Hepatocyte (in vitro differentiated cells): ENCODE results near the gene LRRC4C. TPM values are rescaled to one million over a fixed set of nuclear protein-coding genes. Genes with fewer than 3 reads are reported as not detected.

Experiments used
- DNase-seq: peaks from one replicate; pipeline ENCODE4 v3.0.0-alpha.2; 2016; ENCODE audit warnings: low spot score
- H2AFZ ChIP-seq: fragments of 200-600 bp; sonication (generic); 2 replicates; pipeline ENCODE4 v1.6.0; 2016; ENCODE audit warnings: antibody characterized with exemption, mild to moderate bottlenecking
- H3K27ac ChIP-seq: fragments of 200-600 bp; sonication (generic); 2 replicates; pipeline ENCODE4 v1.5.1; 2016; ENCODE audit warnings: mild to moderate bottlenecking
- H3K27me3 ChIP-seq: fragments of 200-600 bp; sonication (generic); 2 replicates; pipeline ENCODE4 v1.6.1; 2016
- H3K36me3 ChIP-seq: fragments of 200-600 bp; sonication (generic); replicated peaks from 2 replicates; pipeline ENCODE4 v1.5.1; 2016; ENCODE audit warnings: low read depth; ENCODE audit not compliant: insufficient read depth
- H3K4me1 ChIP-seq: fragments of 200-600 bp; sonication (generic); 2 replicates; pipeline ENCODE4 v1.5.1; 2016; ENCODE audit warnings: mild to moderate bottlenecking, moderate library complexity; ENCODE audit not compliant: insufficient read depth
- H3K4me2 ChIP-seq: fragments of 200-600 bp; sonication (generic); 2 replicates; pipeline ENCODE4 v1.6.0; 2016
- H3K4me3 ChIP-seq: fragments of 200-600 bp; sonication (generic); 2 replicates; pipeline ENCODE4 v1.5.1; 2016; ENCODE audit warnings: mild to moderate bottlenecking
- H3K79me2 ChIP-seq: fragments of 200-600 bp; sonication (generic); 2 replicates; pipeline ENCODE4 v1.6.0; 2017; ENCODE audit warnings: mild to moderate bottlenecking
- H3K9me2 ChIP-seq: fragments of 200-600 bp; sonication (generic); replicated peaks from 2 replicates; pipeline ENCODE4 v1.6.0; 2017; ENCODE audit warnings: mild to moderate bottlenecking; ENCODE audit not compliant: insufficient read depth
- H3K9me3 ChIP-seq: fragments of 200-600 bp; sonication (generic); 2 replicates; pipeline ENCODE4 v1.5.1; 2016; ENCODE audit warnings: low read depth, mild to moderate bottlenecking
- H4K20me1 ChIP-seq: fragments of 200-600 bp; sonication (generic); 2 replicates; pipeline ENCODE4 v1.6.0; 2016; ENCODE audit warnings: mild to moderate bottlenecking; ENCODE audit not compliant: insufficient read depth, poor library complexity, severe bottlenecking
- CTCF ChIP-seq: fragments of 200-600 bp; sonication (generic); IDR thresholded peaks from 2 replicates; pipeline ENCODE4 v1.5.1; 2016; ENCODE audit warnings: antibody characterized with exemption, mild to moderate bottlenecking; ENCODE audit not compliant: poor library complexity
- EZH2 ChIP-seq: fragments of 200-600 bp; sonication (generic); IDR thresholded peaks from 2 replicates; pipeline ENCODE4 v1.6.1; 2016; ENCODE audit warnings: antibody characterized with exemption, mild to moderate bottlenecking, borderline replicate concordance
- EZH2phosphoT487 ChIP-seq: fragments of 200-600 bp; sonication (generic); IDR thresholded peaks from one replicate; pipeline ENCODE4 v1.6.1; 2018; ENCODE audit warnings: antibody characterized with exemption, mild to moderate bottlenecking, low read depth, moderate library complexity; ENCODE audit not compliant: unreplicated experiment, severe bottlenecking
- WGBS: methylation state at CpG from one replicate; pipeline ENCODE4 v1.1.6; 2016; ENCODE audit warnings: low lambda C conversion rate; ENCODE audit errors: missing lambda C conversion rate; 5-methylcytosine and 5-hydroxymethylcytosine counted together
- polyA plus RNA-seq: library from polyadenylated mRNA; unstranded; fragments of >200 nt; fragmentation: Nextera tagmentation; extraction: Ambion mirVana; gene quantifications from 2 replicates; pipeline ENCODE4 v1.2.1, GENCODE V29; 2016
- total RNA-seq: library from RNA; depleted of rRNA; stranded (reverse); fragments of >200 nt; gene quantifications from 2 replicates; pipeline ENCODE4 v1.2.3, GENCODE V29; 2014

LRRC4C gene
- total and polyA plus RNA-seq, 2 experiments from 2014 or later = 1.1 to 3.1 TPM

GRCh38 chr11:41085123-41085522 lies 374.3 kb downstream of the LRRC4C start:
- Histone ChIP-seq H2AFZ (no peak overlapping the region), H3K4me1 (no peaks in the 10 kb centered on the region), H3K4me3 (no peak overlapping the region), H3K4me2 (no peak overlapping the region), H3K27ac (no peak overlapping the region), H3K36me3 (no peaks in the 10 kb centered on the region), H3K27me3 (no peaks in the 10 kb centered on the region), H3K9me3 (no peaks in the 10 kb centered on the region), H4K20me1 (no peaks in the 10 kb centered on the region), H3K79me2 (no peaks in the 10 kb centered on the region), H3K9me2 (no peaks in the 10 kb centered on the region)
- 53% methylated on average over 1 of the region's 1 CpG for WGBS
- TF ChIP-seq EZH2phosphoT487 (no peak), CTCF (no peak), EZH2 (no peak)
- no peak for DNase-seq

GRCh38 chr11:41081756-41082285 lies 377.6 kb downstream of the LRRC4C start:
- Histone ChIP-seq H3K4me1 (no peaks in the 10 kb centered on the region), H2AFZ (no peak overlapping the region), H3K4me2 (no peak overlapping the region), H4K20me1 (no peaks in the 10 kb centered on the region), H3K9me3 (no peaks in the 10 kb centered on the region), H3K9me2 (no peaks in the 10 kb centered on the region), H3K4me3 (no peak overlapping the region), H3K27ac (no peak overlapping the region), H3K79me2 (no peaks in the 10 kb centered on the region), H3K27me3 (no peaks in the 10 kb centered on the region), H3K36me3 (no peaks in the 10 kb centered on the region)
- TF ChIP-seq CTCF = no peak
- no peak for TF ChIP-seq EZH2
- no peak for TF ChIP-seq EZH2phosphoT487
- no peak for DNase-seq
- 82% methylated on average over 8 of the region's 8 CpGs for WGBS

DNA sequence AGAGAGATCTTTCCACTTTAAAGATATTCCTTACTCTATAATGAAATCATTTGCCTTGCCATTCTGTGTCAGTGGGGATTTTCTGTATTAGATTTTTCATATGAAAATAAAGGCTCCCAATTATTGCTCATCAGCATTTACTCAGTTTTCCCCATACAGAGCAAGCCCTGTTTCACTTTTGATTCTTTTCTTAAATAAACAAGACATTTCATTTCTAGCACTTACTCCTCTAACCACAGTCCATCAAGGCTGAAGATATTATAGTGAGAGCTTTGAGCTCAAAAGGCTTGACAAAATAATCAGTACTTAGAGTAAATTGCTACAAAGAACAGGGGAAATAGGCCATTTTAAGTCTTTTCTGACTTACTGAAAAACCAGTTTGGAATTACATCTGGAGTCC lies 385.1 kb downstream of the LRRC4C start:
- H2AFZ ChIP-seq = no peak overlapping the region
- H3K36me3 ChIP-seq = no peaks in the 10 kb centered on the region
- H3K4me2 ChIP-seq = no peak overlapping the region
- no peaks in the 10 kb centered on the region for H3K79me2 ChIP-seq
- no peaks in the 10 kb centered on the region for H3K4me1 ChIP-seq
- no peak overlapping the region for H3K27ac ChIP-seq
- no peaks in the 10 kb centered on the region for H3K9me3 ChIP-seq
- no peak for DNase-seq
- no peak overlapping the region for H3K4me3 ChIP-seq
- TF ChIP-seq CTCF = no peak
- TF ChIP-seq EZH2phosphoT487 = no peak
- no peak for TF ChIP-seq EZH2
- no peaks in the 10 kb centered on the region for H3K27me3 ChIP-seq
- H3K9me2 ChIP-seq = no peaks in the 10 kb centered on the region
- H4K20me1 ChIP-seq = no peaks in the 10 kb centered on the region

- 90% methylated on average over 8 of the region's 8 CpGs for WGBS
Measured at GRCh38 chr11:41065432-41065831, 394.0 kb downstream of the LRRC4C start.

More at GRCh38 chr11:41065432-41065831, 394.0 kb downstream of the LRRC4C start:
- H3K36me3 ChIP-seq = no peaks in the 10 kb centered on the region
- TF ChIP-seq EZH2phosphoT487 = no peak
- no peak for TF ChIP-seq CTCF
- TF ChIP-seq EZH2 = no peak
- no peak overlapping the region for H3K4me2 ChIP-seq
- no peak overlapping the region for H2AFZ ChIP-seq
- H3K79me2 ChIP-seq = no peaks in the 10 kb centered on the region
- no peak overlapping the region for H3K4me3 ChIP-seq
- no peaks in the 10 kb centered on the region for H3K9me3 ChIP-seq
- no peaks in the 10 kb centered on the region for H4K20me1 ChIP-seq
- H3K4me1 ChIP-seq = no peaks in the 10 kb centered on the region
- no peak for DNase-seq
- no peak overlapping the region for H3K27ac ChIP-seq
- no peaks in the 10 kb centered on the region for H3K27me3 ChIP-seq
- no peaks in the 10 kb centered on the region for H3K9me2 ChIP-seq
